IMR-90 (cell line): ENCODE data around the gene PFKFB2. TPM values are rescaled to one million over a fixed set of nuclear protein-coding genes. Genes with fewer than 3 reads are reported as not detected.

Source experiments
- ATAC-seq: fragments of 200-7000 bp; cut with Tn5 transposase; 2 replicates; pipeline ENCODE4 v1.9.1; 2020; ENCODE audit warnings: low read depth, mild to moderate bottlenecking, moderate library complexity
- BruUV-seq: library from RNA; stranded (reverse); fragments of 400-500 nt; replicated peaks from 2 replicates; lab custom pipeline; 2021; lab: Mats Ljungman, UMichigan
- CTCF ChIA-PET: fragments of 300-600 bp; formaldehyde crosslinking; extraction: SDS; loops from one replicate; lab custom pipeline; 2021; ENCODE audit warnings: antibody characterized with exemption; lab: Yijun Ruan, JAX
- POLR2A ChIA-PET: fragments of 300-600 bp; sonication (Branson Sonifier 250); formaldehyde crosslinking; loops from one replicate; lab custom pipeline; 2022; ENCODE audit warnings: antibody characterized with exemption; ENCODE audit not compliant: unreplicated experiment; lab: Charles Lee
- DNase-seq: peaks from one replicate; pipeline ENCODE4 v3.0.0; 2013
- H2AFZ ChIP-seq: replicated peaks from 2 replicates; pipeline ENCODE3; 2013; ENCODE audit warnings: low read length, mild to moderate bottlenecking; ENCODE audit not compliant: poor library complexity
- H2AK5ac ChIP-seq: 2 replicates; pipeline ENCODE4 v1.6.1; 2013; ENCODE audit warnings: low read depth, low read length, inconsistent platforms
- H2AK9ac ChIP-seq: replicated peaks from 2 replicates; pipeline ENCODE3; 2013; ENCODE audit warnings: mild to moderate bottlenecking, low read depth, low read length, moderate library complexity; ENCODE audit not compliant: poor library complexity
- H2BK120ac ChIP-seq: 2 replicates; pipeline ENCODE4 v1.6.1; 2013; ENCODE audit warnings: low read depth, low read length, inconsistent platforms
- H2BK15ac ChIP-seq: 3 replicates; pipeline ENCODE4 v1.6.1; 2013; ENCODE audit warnings: low read depth, low read length, inconsistent platforms
- H2BK20ac ChIP-seq: 2 replicates; pipeline ENCODE4 v1.6.1; 2013; ENCODE audit warnings: low read depth, mild to moderate bottlenecking, inconsistent platforms, low read length, moderate library complexity
- H2BK5ac ChIP-seq: 2 replicates; pipeline ENCODE4 v1.6.1; 2013; ENCODE audit warnings: mild to moderate bottlenecking, low read depth, low read length, inconsistent platforms; ENCODE audit not compliant: poor library complexity, severe bottlenecking
- H3K14ac ChIP-seq: replicated peaks from 2 replicates; pipeline ENCODE4 v1.6.1; 2013; ENCODE audit warnings: low read depth, low read length, inconsistent platforms
- H3K18ac ChIP-seq: 2 replicates; pipeline ENCODE4 v1.6.1; 2013; ENCODE audit warnings: low read depth, low read length, control low read depth
- H3K23ac ChIP-seq: 2 replicates; pipeline ENCODE4 v1.6.1; 2013; ENCODE audit warnings: low read depth, low read length, inconsistent platforms
- H3K27ac ChIP-seq: 2 replicates; pipeline ENCODE4 v1.5.1; 2013; ENCODE audit warnings: mild to moderate bottlenecking, control low read depth, low read length; ENCODE audit not compliant: insufficient read depth
- H3K27me3 ChIP-seq: 2 replicates; pipeline ENCODE4 v1.6.1; 2013; ENCODE audit warnings: low read length; ENCODE audit not compliant: control insufficient read depth, insufficient read depth
- H3K36me3 ChIP-seq: 2 replicates; pipeline ENCODE4 v1.6.1; 2013; ENCODE audit warnings: low read length, mixed read lengths; ENCODE audit not compliant: control insufficient read depth, insufficient read depth
- H3K4ac ChIP-seq: 2 replicates; pipeline ENCODE4 v1.6.1; 2013; ENCODE audit warnings: low read depth, low read length, inconsistent platforms
- H3K4me1 ChIP-seq: 2 replicates; pipeline ENCODE4 v1.6.1; 2013; ENCODE audit warnings: low read length, mixed read lengths; ENCODE audit not compliant: control insufficient read depth, insufficient read depth
- H3K4me2 ChIP-seq: 2 replicates; pipeline ENCODE4 v1.6.1; 2013; ENCODE audit warnings: low read depth, mild to moderate bottlenecking, control low read depth, low read length, moderate library complexity
- H3K4me3 ChIP-seq: 2 replicates; pipeline ENCODE4 v1.5.1; 2013; ENCODE audit warnings: low read depth, mild to moderate bottlenecking, control low read depth, low read length, moderate library complexity; ENCODE audit not compliant: insufficient read depth
- H3K56ac ChIP-seq: 2 replicates; pipeline ENCODE4 v1.6.1; 2013; ENCODE audit warnings: low read length, inconsistent platforms; ENCODE audit not compliant: insufficient read depth; ENCODE audit errors: extremely low read depth
- H3K79me1 ChIP-seq, 2 experiments: 2 replicates each; pipeline ENCODE4 v1.6.1; 2013; ENCODE audit warnings: low read length in 2 of 2, inconsistent platforms in 1 of 2, low read depth in 1 of 2
- H3K9ac ChIP-seq: 2 replicates; pipeline ENCODE4 v1.6.1; 2013; ENCODE audit warnings: low read depth, low read length, control low read depth
- H3K9me1 ChIP-seq: 2 replicates; pipeline ENCODE4 v1.6.1; 2013; ENCODE audit warnings: low read length, inconsistent platforms; ENCODE audit not compliant: insufficient read depth
- H3K9me3 ChIP-seq: 2 replicates; pipeline ENCODE4 v1.6.1; 2013; ENCODE audit warnings: low read length; ENCODE audit not compliant: control insufficient read depth, insufficient read depth
- H4K20me1 ChIP-seq: 2 replicates; pipeline ENCODE4 v1.6.1; 2013; ENCODE audit warnings: low read length, inconsistent platforms; ENCODE audit not compliant: insufficient read depth
- H4K5ac ChIP-seq: 2 replicates; pipeline ENCODE4 v1.6.1; 2013; ENCODE audit warnings: mild to moderate bottlenecking, low read depth, low read length, control low read depth
- H4K8ac ChIP-seq, 2 experiments: 2 replicates each; pipeline ENCODE4 v1.6.1; 2013; ENCODE audit warnings: low read depth in 2 of 2, low read length in 2 of 2, control low read depth in 1 of 2, inconsistent platforms in 1 of 2
- H4K91ac ChIP-seq: 2 replicates; pipeline ENCODE4 v1.6.1; 2013; ENCODE audit warnings: low read depth, low read length, inconsistent platforms; ENCODE audit not compliant: insufficient read depth
- BHLHE40 ChIP-seq: fragments of 150-350 bp; IDR thresholded peaks from 2 replicates; pipeline ENCODE4 v1.6.1; 2016; ENCODE audit warnings: mild to moderate bottlenecking, low read depth, low read length
- CEBPB ChIP-seq: IDR thresholded peaks from 2 replicates; pipeline ENCODE4 v1.6.1; 2012; ENCODE audit warnings: low read depth, low read length, improper control_type of control experiment
- CHD1 ChIP-seq: IDR thresholded peaks from 2 replicates; pipeline ENCODE4 v1.6.1; 2012; ENCODE audit warnings: low read depth, low read length, improper control_type of control experiment
- CTCF ChIP-seq: conservative IDR thresholded peaks from 2 replicates; pipeline ENCODE4 v1.5.1; 2012; ENCODE audit warnings: mild to moderate bottlenecking, low read depth, low read length, improper control_type of control experiment
- ELK1 ChIP-seq: fragments of 150-350 bp; IDR thresholded peaks from 2 replicates; pipeline ENCODE4 v1.6.1; 2016; ENCODE audit warnings: low read depth, mild to moderate bottlenecking, low read length, moderate library complexity, borderline replicate concordance
- FOS ChIP-seq: fragments of 150-350 bp; IDR thresholded peaks from 2 replicates; pipeline ENCODE4 v1.6.1; 2016; ENCODE audit warnings: low read depth, low read length
- MAFK ChIP-seq: IDR thresholded peaks from 2 replicates; pipeline ENCODE4 v1.6.1; 2012; ENCODE audit warnings: low read depth, low read length, improper control_type of control experiment
- MAZ ChIP-seq: IDR thresholded peaks from 2 replicates; pipeline ENCODE4 v1.6.1; 2012; ENCODE audit warnings: low read depth, mild to moderate bottlenecking, low read length, improper control_type of control experiment, moderate library complexity, borderline replicate concordance
- MXI1 ChIP-seq: IDR thresholded peaks from 2 replicates; pipeline ENCODE4 v1.6.1; 2012; ENCODE audit warnings: low read depth, mild to moderate bottlenecking, low read length, moderate library complexity, borderline replicate concordance
- NFE2L2 ChIP-seq: fragments of 150-350 bp; IDR thresholded peaks from 2 replicates; pipeline ENCODE4 v1.6.1; 2016; ENCODE audit warnings: low read depth, mild to moderate bottlenecking, low read length
- POLR2A ChIP-seq: IDR thresholded peaks from 2 replicates; pipeline ENCODE4 v1.6.1; 2012; ENCODE audit warnings: mild to moderate bottlenecking, low read depth, low read length
- RAD21 ChIP-seq: IDR thresholded peaks from 2 replicates; pipeline ENCODE4 v1.6.1; 2012; ENCODE audit warnings: low read length, improper control_type of control experiment
- RCOR1 ChIP-seq: IDR thresholded peaks from 2 replicates; pipeline ENCODE4 v1.6.1; 2012; ENCODE audit warnings: mild to moderate bottlenecking, low read length, improper control_type of control experiment; ENCODE audit not compliant: insufficient replicate concordance
- RFX5 ChIP-seq: IDR thresholded peaks from 2 replicates; pipeline ENCODE4 v1.8.0; 2012; ENCODE audit warnings: low read depth, mild to moderate bottlenecking, low read length, moderate library complexity
- SMC3 ChIP-seq: fragments of 150-350 bp; IDR thresholded peaks from 2 replicates; pipeline ENCODE4 v1.6.1; 2016; ENCODE audit warnings: low read depth, mild to moderate bottlenecking, antibody characterized with exemption, low read length, moderate library complexity
- USF2 ChIP-seq: fragments of 150-350 bp; IDR thresholded peaks from 2 replicates; pipeline ENCODE4 v1.6.1; 2017; ENCODE audit warnings: mild to moderate bottlenecking, antibody characterized with exemption, low read length, low read depth
- WGBS, 2 experiments: methylation state at CpG; one replicate each; pipeline versions ENCODE4 v1.1.5 to v1.1.7; 2013; ENCODE audit warnings: missing lambda C conversion rate in 2 of 2; ENCODE audit not compliant: insufficient read length in 1 of 2; ENCODE audit errors: extremely low coverage in 2 of 2; 5-methylcytosine and 5-hydroxymethylcytosine counted together
- dilution Hi-C: fragments of 300-500 bp; cut with HindIII; formaldehyde crosslinking; loops from one replicate; pipeline ENCODE4 v1.14.3; 2018; ENCODE audit warnings: low sequenced_read_pairs; ENCODE audit not compliant: unreplicated experiment
- in situ Hi-C: fragments of 300-500 bp; cut with MboI; formaldehyde crosslinking; loops from 3 replicates; pipeline ENCODE4 v1.14.3; 2019; ENCODE audit warnings: low sequenced_read_pairs, inconsistent platforms, mixed read lengths
- intact Hi-C: fragments of 100-400 bp; cut with micrococcal nuclease; formaldehyde crosslinking; loops from 2 replicates; pipeline ENCODE4 v1.10.0; 2022
- polyA plus RNA-seq, 3 experiments: library from polyadenylated mRNA; depleted of rRNA; stranded (reverse); fragments of >200 nt; gene quantifications; 2 replicates each; pipeline ENCODE4 v1.2.3, GENCODE V29; 2012; ENCODE audit warnings: low replicate concordance in 1 of 3
- total RNA-seq: library from RNA; depleted of rRNA; stranded (reverse); fragments of >200 nt; gene quantifications from 2 replicates; pipeline ENCODE4 v1.2.3, GENCODE V29; 2012

The PFKFB2 gene
- total and polyA plus RNA-seq, 2 of the 4 experiments (the other 2 are of a cell fraction): 0.62 to 1.3 TPM

GRCh38 chr1:207036865-207037264 is 16.2 kb upstream of the PFKFB2 start:
- BruUV-seq: no TSS peak
- H3K79me1 ChIP-seq: no peaks in the 10 kb centered on the region
- dilution Hi-C loops: no loop called here
- ChIA-PET POLR2A (no interaction called here), CTCF (no interaction called here)
- H3K36me3 ChIP-seq: no peaks in the 10 kb centered on the region
- H2BK5ac ChIP-seq: no peak overlapping the region
- no peak overlapping the region for H3K18ac ChIP-seq
- H2AFZ ChIP-seq: no peak overlapping the region
- peaks cover 8% of the 10 kb centered on the region; the same call in 1 of the 2 replicates for H3K9me1 ChIP-seq
- no peaks in the 10 kb centered on the region for H3K9me3 ChIP-seq
- H3K14ac ChIP-seq: no peak overlapping the region
- H4K5ac ChIP-seq: no peak overlapping the region
- no peak overlapping the region for H3K23ac ChIP-seq
- peaks cover 2% of the 10 kb centered on the region for H3K4me1 ChIP-seq
- H2BK120ac ChIP-seq: no peak overlapping the region
- no peak overlapping the region for H3K27ac ChIP-seq
- no peak overlapping the region for H4K8ac ChIP-seq
- no peak overlapping the region for H3K56ac ChIP-seq
- WGBS, 2 experiments: no CpG with 5 or more reads among the region's 1 CpG
- H3K4me2 ChIP-seq: no peak overlapping the region
- no peaks in the 10 kb centered on the region; the same call in 1 of the 2 replicates for H3K27me3 ChIP-seq
- no peak overlapping the region for H2BK15ac ChIP-seq
- ATAC-seq (no peak), DNase-seq (no peak)
- H4K91ac ChIP-seq: no peak overlapping the region
- no peak overlapping the region for H3K9ac ChIP-seq
- no peak overlapping the region for H2BK20ac ChIP-seq
- no peak for TF ChIP-seq POLR2A
- TF ChIP-seq RCOR1: no peak
- no peak for TF ChIP-seq CTCF
- TF ChIP-seq RAD21: no peak
- TF ChIP-seq CEBPB: no peak
- no peak for TF ChIP-seq USF2
- TF ChIP-seq CHD1: no peak
- no peak for TF ChIP-seq ELK1
- TF ChIP-seq NFE2L2: no peak
- no peak for TF ChIP-seq SMC3
- TF ChIP-seq BHLHE40: no peak
- TF ChIP-seq RFX5: no peak
- no peak for TF ChIP-seq MAFK
- no peak for TF ChIP-seq MAZ
- TF ChIP-seq FOS: no peak
- TF ChIP-seq MXI1: no peak
- H2AK5ac ChIP-seq: no peak overlapping the region
- H3K4ac ChIP-seq: no peak overlapping the region
- H2AK9ac ChIP-seq: no peak overlapping the region
- intact Hi-C loops: no loop called here
- no peak overlapping the region for H3K4me3 ChIP-seq
- in situ Hi-C loops: no loop called here
- H4K20me1 ChIP-seq: no peaks in the 10 kb centered on the region
